ENCODE results near the gene TMED10.
"Not testable (repeated sequence)": the region's sequence is repeated elsewhere in the genome, so short reads cannot be mapped to it uniquely, and the experiment has no call there.

The TMED10 gene

DNA sequence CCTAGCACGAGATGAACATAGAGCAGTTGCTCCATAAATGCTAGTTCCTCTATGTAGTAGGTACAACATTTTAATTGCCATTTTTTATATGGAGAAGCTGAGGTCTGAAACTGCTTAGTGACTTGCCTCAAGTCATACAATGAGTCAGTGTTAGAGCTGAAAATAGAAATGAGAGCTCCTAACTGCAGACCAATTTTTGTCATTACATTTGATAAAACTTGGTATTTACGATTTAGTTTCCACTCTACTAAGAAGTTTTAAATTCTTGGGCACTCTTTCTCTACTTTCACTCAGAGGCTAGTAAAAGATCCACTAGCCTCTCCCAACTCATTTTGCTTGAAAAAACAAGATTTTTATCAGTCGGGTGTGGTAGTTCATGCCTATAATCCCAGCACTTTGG, 8.1 kb upstream of the TMED10 start:
- no peak for TF ChIP-seq CTCF (IDR thresholded peaks at IDR 0.05; ENCODE audit: low read depth, low read length, missing control alignments)
- no peaks in the 10 kb centered on the region for H3K27me3 ChIP-seq (replicated peaks)
- no peaks in the 10 kb centered on the region for H3K36me3 ChIP-seq (replicated peaks)
- H3K27ac ChIP-seq, result no peak overlapping the region
- H3K4me3 ChIP-seq (ENCODE audit: low read depth, low read length), result no peak overlapping the region
- no peak for DNase-seq
- in situ Hi-C loops (cut with HindIII; ENCODE audit: low pct_ligation_motif_present, low sequenced_read_pairs), result no loop called here

GRCh38 chr14:75184039-75184438, 7.6 kb upstream of the TMED10 start:
- Histone ChIP-seq H3K4me3 (ENCODE audit: low read depth, low read length) (no peak overlapping the region), H3K27me3 (replicated peaks) (no peaks in the 10 kb centered on the region), H3K36me3 (replicated peaks) (no peaks in the 10 kb centered on the region), H3K27ac (no peak overlapping the region)
- no peak for TF ChIP-seq CTCF (IDR thresholded peaks at IDR 0.05; ENCODE audit: low read depth, low read length, missing control alignments)
- in situ Hi-C loops (cut with HindIII; ENCODE audit: low pct_ligation_motif_present, low sequenced_read_pairs), result no loop called here
- DNase-seq, result no peak

DNA sequence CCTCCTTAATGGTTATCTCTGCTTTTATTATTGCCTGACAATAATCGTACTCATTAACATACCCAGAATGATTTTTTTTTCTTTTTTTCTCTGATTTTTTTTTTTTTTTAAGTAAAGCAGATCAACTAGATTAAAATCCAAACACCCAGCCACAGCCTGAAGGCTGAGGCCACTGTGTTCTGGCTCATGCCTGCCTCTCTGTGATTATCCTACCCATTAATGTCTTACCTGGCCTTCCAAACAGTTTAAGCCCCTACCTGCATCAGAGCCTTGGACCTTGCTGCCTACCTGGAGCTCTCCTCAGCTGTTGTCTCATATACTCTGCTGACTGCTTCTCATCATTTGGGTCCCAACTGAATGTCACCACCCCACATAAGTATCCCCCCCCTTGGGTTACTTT, 6.8 kb upstream of the TMED10 start:
- in situ Hi-C loops (cut with HindIII; ENCODE audit: low pct_ligation_motif_present, low sequenced_read_pairs), result no loop called here
- no peak overlapping the region for H3K27ac ChIP-seq
- DNase-seq, result no peak
- no peaks in the 10 kb centered on the region for H3K36me3 ChIP-seq (replicated peaks)
- H3K27me3 ChIP-seq (replicated peaks), result no peaks in the 10 kb centered on the region
- no peak overlapping the region for H3K4me3 ChIP-seq (ENCODE audit: low read depth, low read length)
- TF ChIP-seq CTCF (IDR thresholded peaks at IDR 0.05; ENCODE audit: low read depth, low read length, missing control alignments), result no peak

- DNase-seq, result peak; percentile 35
- H3K4me3 ChIP-seq (ENCODE audit: low read depth, low read length), result no peak overlapping the region
- in situ Hi-C loops (cut with HindIII; ENCODE audit: low pct_ligation_motif_present, low sequenced_read_pairs), result no loop called here
- no peak overlapping the region for H3K27ac ChIP-seq
- no peaks in the 10 kb centered on the region for H3K27me3 ChIP-seq (replicated peaks)
- H3K36me3 ChIP-seq (replicated peaks), result no peaks in the 10 kb centered on the region
- TF ChIP-seq CTCF (IDR thresholded peaks at IDR 0.05; ENCODE audit: low read depth, low read length, missing control alignments), result no peak
These were observed 6.4 kb upstream of the TMED10 start for GRCh38 chr14:75182821-75183220.

GRCh38 chr14:75182163-75182562, 5.8 kb upstream of the TMED10 start:
- DNase-seq; in situ Hi-C loops (cut with HindIII; ENCODE audit: low pct_ligation_motif_present, low sequenced_read_pairs); H3K27ac ChIP-seq; H3K27me3 ChIP-seq (replicated peaks); H3K36me3 ChIP-seq (replicated peaks); H3K4me3 ChIP-seq (ENCODE audit: low read depth, low read length): not testable (repeated sequence)

DNA sequence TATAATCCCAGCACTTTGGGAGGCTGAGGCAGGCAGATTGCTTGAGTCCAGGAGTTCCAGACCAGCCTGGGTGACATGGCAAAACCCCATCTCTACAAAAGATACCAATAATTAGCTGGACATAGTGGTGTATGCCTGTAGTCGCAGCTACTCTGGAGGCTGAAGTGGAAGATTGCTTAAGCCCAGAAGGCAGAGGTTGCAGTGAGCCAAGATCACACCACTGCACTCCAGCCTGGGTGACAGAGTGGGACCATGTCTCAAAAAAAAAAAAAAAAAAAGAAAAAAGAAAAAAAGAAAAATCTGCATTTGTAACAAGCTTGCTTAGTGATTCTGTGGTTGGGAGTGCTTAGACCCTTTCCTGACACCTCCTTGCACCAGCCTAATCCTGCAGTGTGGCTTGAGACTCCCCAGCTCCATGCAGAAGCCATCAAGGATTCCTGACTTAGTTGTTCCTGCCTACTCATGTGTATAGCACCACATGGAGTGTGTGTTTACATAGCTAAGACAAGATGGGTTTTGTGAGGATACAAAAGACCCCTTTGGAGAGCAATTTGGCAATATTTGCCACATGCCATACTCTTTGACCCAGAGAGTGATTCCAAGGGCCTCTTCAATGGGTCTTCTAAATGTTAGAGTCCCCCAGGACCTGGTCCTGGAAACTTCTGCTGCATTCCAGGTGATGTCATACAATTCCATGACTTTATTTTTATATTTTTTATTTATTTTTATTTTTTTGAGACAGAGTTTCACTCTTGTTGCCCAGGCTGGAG, 5.1 kb upstream of the TMED10 start:
- Histone ChIP-seq H3K4me3 (ENCODE audit: low read depth, low read length) (no peak overlapping the region), H3K27ac (no peak overlapping the region), H3K27me3 (replicated peaks) (no peaks in the 10 kb centered on the region), H3K36me3 (replicated peaks) (no peaks in the 10 kb centered on the region)
- DNase-seq, result no peak
- in situ Hi-C loops (cut with HindIII; ENCODE audit: low pct_ligation_motif_present, low sequenced_read_pairs), result no loop called here
- no peak for TF ChIP-seq CTCF (IDR thresholded peaks at IDR 0.05; ENCODE audit: low read depth, low read length, missing control alignments)
